ENCODE measurements around the gene NR1I3. TPM values are rescaled to one million over a fixed set of nuclear protein-coding genes. Genes with fewer than 3 reads are reported as not detected.

The NR1I3 gene
- polyA plus RNA-seq, 2 of the 4 experiments (the other 2 are of a cell fraction): not detected

- no peaks in the 10 kb centered on the region for H3K9me3 ChIP-seq
- peak overlapping the region in 1 of 2 experiments; percentile 85; a peak in 2 of 6 replicates for H3K27ac ChIP-seq
- DNase-seq (ENCODE audit: low read depth in 1 of 2, low spot score in 1 of 2) (peak; percentile 72 to 83), ATAC-seq (peak; percentile 52 to 66; a peak in 5 of 6 replicates), FAIRE-seq (no peak)
- POLR2A ChIA-PET: no interaction called here
- CTCF ChIA-PET: interaction anchor here (0.5 to 20.1 kb wide), 27 partner anchors 9 to 200 kb away, joined by 3 to 319 read pairs (median 9); partner anchors contain the start of genes FCER1G, NDUFS2, NR1I3 and PCP4L1
- 46% methylated on average over 11 of the region's 11 CpGs for WGBS (ENCODE audit: missing lambda C conversion rate)
- H3K4me2 ChIP-seq: peak overlapping the region; percentile 93
- no peak for TF ChIP-seq EP300 (IDR thresholded peaks at IDR 0.05)
- peak; percentile 91 for TF ChIP-seq CTCF (IDR thresholded peaks at IDR 0.05)
- no peak for TF ChIP-seq HOXB13 (CRISPR knock-in tag; IDR thresholded peaks at IDR 0.05; ENCODE audit: low read depth)
- no peak for TF ChIP-seq ATOH8 (CRISPR knock-in tag; IDR thresholded peaks at IDR 0.05; ENCODE audit: low read depth)
- TF ChIP-seq RAD21 (conservative IDR thresholded peaks at IDR 0.05 in 1 of 2, IDR thresholded peaks at IDR 0.05 in 1 of 2): peak; percentile 70 to 75
- no peak for TF ChIP-seq FOSL2 (IDR thresholded peaks at IDR 0.05)
- TF ChIP-seq FOSL2 (CRISPR knock-in tag; IDR thresholded peaks at IDR 0.05): no peak
- TF ChIP-seq SMC3 (IDR thresholded peaks at IDR 0.05): peak; percentile 84
- TF ChIP-seq CBX8 (IDR thresholded peaks at IDR 0.05): no peak
- TF ChIP-seq RCOR1 (IDR thresholded peaks at IDR 0.05; ENCODE audit: low read depth, low read length): no peak
- H3K4me1 ChIP-seq: peaks cover 13% of the 10 kb centered on the region
- H3K4me3 ChIP-seq: no peak overlapping the region
Measured at GRCh38 chr1:161227196-161227871, 10.7 kb downstream of the NR1I3 start.

- no peaks in the 10 kb centered on the region for H3K9me3 ChIP-seq
- peak overlapping the region; percentile 57 for H3K4me3 ChIP-seq
- H3K27ac ChIP-seq: peak overlapping the region; percentile 72 to 85; a peak in 4 of 6 replicates
- H3K4me2 ChIP-seq: peak overlapping the region; percentile 93
- ATAC-seq: no peak
- no peak for TF ChIP-seq HMGXB4 (CRISPR knock-in tag; IDR thresholded peaks at IDR 0.05; ENCODE audit: borderline replicate concordance)
- no peak for TF ChIP-seq FOSL2 (IDR thresholded peaks at IDR 0.05)
- TF ChIP-seq FOSL2 (CRISPR knock-in tag; IDR thresholded peaks at IDR 0.05): no peak
- no peak for TF ChIP-seq RAD21 (conservative IDR thresholded peaks at IDR 0.05 in 1 of 2, IDR thresholded peaks at IDR 0.05 in 1 of 2)
- no peak for TF ChIP-seq NR3C1 (IDR thresholded peaks at IDR 0.05)
- TF ChIP-seq ZFP36 (IDR thresholded peaks at IDR 0.05; ENCODE audit: borderline replicate concordance, partially characterized antibody): no peak
- no peak for TF ChIP-seq ZNF302 (CRISPR knock-in tag; IDR thresholded peaks at IDR 0.05)
- no peak for TF ChIP-seq CBX2 (IDR thresholded peaks at IDR 0.05; ENCODE audit: borderline replicate concordance, low read depth)
- no peak for TF ChIP-seq SREBF2 (IDR thresholded peaks at IDR 0.05)
- no peak for TF ChIP-seq ELK1 (IDR thresholded peaks at IDR 0.05; ENCODE audit: low read depth, low read length)
- no peak for TF ChIP-seq HES2 (IDR thresholded peaks at IDR 0.05)
- TF ChIP-seq FOXS1 (CRISPR knock-in tag; IDR thresholded peaks at IDR 0.05): no peak
- no peak for TF ChIP-seq NPAS2 (CRISPR knock-in tag; IDR thresholded peaks at IDR 0.05; ENCODE audit: borderline replicate concordance)
- no peak for TF ChIP-seq GATA3 (IDR thresholded peaks at IDR 0.05; ENCODE audit: borderline replicate concordance)
- ChIA-PET CTCF (interaction anchor here (0.5 to 20.1 kb wide), 24 partner anchors 9 to 200 kb away, joined by 3 to 319 read pairs (median 11); partner anchors contain the start of genes CFAP126, FCER1G, NDUFS2 and NR1I3), POLR2A (interaction anchor here (1.6 kb wide), 1 partner anchor 87 kb away, joined by 14 read pairs; the partner anchor contains the start of gene SDHC)
- no peak for FAIRE-seq
- no peak for DNase-seq (ENCODE audit: low read depth in 1 of 2, low spot score in 1 of 2)
- whole genome bisulfite sequencing (ENCODE audit: missing lambda C conversion rate): 79% methylated on average over 3 of the region's 3 CpGs
- peaks cover 13% of the 10 kb centered on the region for H3K4me1 ChIP-seq
Measured at GRCh38 chr1:161226759-161227158, 11.2 kb downstream of the NR1I3 start.
